GM23248 (cell line): ENCODE results near the gene NCBP1.

ENCODE experiments used
- EZH2 ChIP-seq: fragments of 200-600 bp; sonication (generic); IDR thresholded peaks from 2 replicates; pipeline ENCODE4 v1.6.1; 2018; ENCODE audit warnings: antibody characterized with exemption, mild to moderate bottlenecking; ENCODE audit not compliant: insufficient read depth, poor library complexity, severe bottlenecking
- EZH2phosphoT487 ChIP-seq: fragments of 200-600 bp; sonication (generic); IDR thresholded peaks from 2 replicates; pipeline ENCODE4 v1.6.1; 2018; ENCODE audit warnings: antibody characterized with exemption, moderate library complexity, mild to moderate bottlenecking, low read depth; ENCODE audit not compliant: insufficient read depth

GRCh38 chr9:97695390-97695789 lies 61.8 kb downstream of the NCBP1 start:
- TF ChIP-seq EZH2 (no peak), EZH2phosphoT487 (no peak)
